Type B pancreatic cell (in vitro differentiated cells): ENCODE results near the gene VGLL2. TPM values are rescaled to one million over a fixed set of nuclear protein-coding genes. Genes with fewer than 3 reads are reported as not detected.
A peak's percentile ranks its signal among the peaks of the same experiment; 100 is the strongest.

Source experiments
- DNase-seq: peaks from one replicate; pipeline ENCODE4 v3.0.0; 2021; ENCODE audit warnings: mixed read lengths; ENCODE audit not compliant: unreplicated experiment; ENCODE audit errors: extremely low spot score
- H3K27ac Mint-ChIP-seq: 2 replicates; pipeline ENCODE4 v1.8.0; 2021; ENCODE audit warnings: mild to moderate bottlenecking, mixed read lengths
- H3K27me3 Mint-ChIP-seq: 2 replicates; pipeline ENCODE4 v1.8.0; 2021; ENCODE audit warnings: mixed read lengths
- H3K36me3 Mint-ChIP-seq: 2 replicates; pipeline ENCODE4 v1.8.0; 2021; ENCODE audit warnings: mixed read lengths
- H3K4me1 Mint-ChIP-seq: one replicate; pipeline ENCODE4 v1.8.0; 2021; ENCODE audit warnings: mixed read lengths; ENCODE audit not compliant: unreplicated experiment
- H3K4me3 Mint-ChIP-seq: 2 replicates; pipeline ENCODE4 v1.8.0; 2021; ENCODE audit warnings: mild to moderate bottlenecking, mixed read lengths
- H3K9me3 Mint-ChIP-seq: 2 replicates; pipeline ENCODE4 v1.8.0; 2021; ENCODE audit warnings: mixed read lengths
- total RNA-seq: library from RNA; stranded (reverse); gene quantifications from 2 replicates; pipeline ENCODE4 v1.2.1, GENCODE V29; 2021; ENCODE audit warnings: low replicate concordance
- TF ChIP-seq, protein P1 (sequence below): fragments of 200-600 bp; sonication (generic); conservative IDR thresholded peaks from 2 replicates; pipeline ENCODE4 v1.5.0; 2021; ENCODE audit warnings: antibody characterized with exemption, mild to moderate bottlenecking

VGLL2 gene
- total RNA-seq, 1 donor from 2014 or later = 3.0 TPM

DNA sequence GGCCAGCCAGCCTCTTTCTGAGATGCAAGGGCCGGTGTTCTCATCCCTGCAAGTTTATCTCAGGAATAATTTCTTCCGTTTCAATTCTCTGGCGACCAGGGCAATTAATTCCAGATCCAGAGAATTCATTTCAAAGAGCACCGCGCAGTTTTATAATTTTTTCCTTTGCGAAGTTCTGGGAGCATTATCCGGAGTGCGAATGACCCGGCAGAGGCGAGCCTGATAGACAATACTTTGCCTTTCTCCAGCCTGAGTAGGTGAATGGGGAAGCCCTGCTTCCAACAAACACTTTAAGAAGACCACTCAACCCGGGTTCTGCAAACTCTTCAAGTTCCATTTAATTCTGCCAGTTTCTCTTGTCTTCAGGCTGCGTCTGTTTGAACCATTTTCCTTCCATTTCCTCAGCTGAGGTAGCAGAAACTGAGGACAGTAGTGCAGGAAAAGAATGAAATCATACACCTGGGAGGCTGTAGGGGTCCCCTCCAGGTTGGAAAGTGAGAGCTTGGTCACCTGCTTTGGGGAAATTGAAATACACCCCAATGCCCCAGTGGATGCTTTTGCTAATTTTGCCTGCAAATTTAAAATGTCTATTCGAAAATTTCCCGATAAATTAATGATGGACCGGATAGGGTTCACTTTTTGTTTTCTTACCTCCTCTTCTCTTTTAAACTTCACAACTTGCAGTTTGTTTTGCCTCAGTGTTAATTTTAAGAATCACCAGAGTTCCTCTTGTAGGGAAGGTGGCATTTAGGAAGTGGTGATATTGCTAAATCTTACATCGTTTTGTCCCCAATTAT lies 1.1 kb downstream of the VGLL2 start:
- H3K4me1 Mint-ChIP-seq = peaks cover 4% of the 10 kb centered on the region
- no peaks in the 10 kb centered on the region for H3K9me3 Mint-ChIP-seq
- H3K4me3 Mint-ChIP-seq = peak overlapping the region; percentile 83
- peaks cover 95% of the 10 kb centered on the region for H3K27me3 Mint-ChIP-seq
- no peak for DNase-seq
- no peak overlapping the region for H3K27ac Mint-ChIP-seq
- TF ChIP-seq, protein P1, sequence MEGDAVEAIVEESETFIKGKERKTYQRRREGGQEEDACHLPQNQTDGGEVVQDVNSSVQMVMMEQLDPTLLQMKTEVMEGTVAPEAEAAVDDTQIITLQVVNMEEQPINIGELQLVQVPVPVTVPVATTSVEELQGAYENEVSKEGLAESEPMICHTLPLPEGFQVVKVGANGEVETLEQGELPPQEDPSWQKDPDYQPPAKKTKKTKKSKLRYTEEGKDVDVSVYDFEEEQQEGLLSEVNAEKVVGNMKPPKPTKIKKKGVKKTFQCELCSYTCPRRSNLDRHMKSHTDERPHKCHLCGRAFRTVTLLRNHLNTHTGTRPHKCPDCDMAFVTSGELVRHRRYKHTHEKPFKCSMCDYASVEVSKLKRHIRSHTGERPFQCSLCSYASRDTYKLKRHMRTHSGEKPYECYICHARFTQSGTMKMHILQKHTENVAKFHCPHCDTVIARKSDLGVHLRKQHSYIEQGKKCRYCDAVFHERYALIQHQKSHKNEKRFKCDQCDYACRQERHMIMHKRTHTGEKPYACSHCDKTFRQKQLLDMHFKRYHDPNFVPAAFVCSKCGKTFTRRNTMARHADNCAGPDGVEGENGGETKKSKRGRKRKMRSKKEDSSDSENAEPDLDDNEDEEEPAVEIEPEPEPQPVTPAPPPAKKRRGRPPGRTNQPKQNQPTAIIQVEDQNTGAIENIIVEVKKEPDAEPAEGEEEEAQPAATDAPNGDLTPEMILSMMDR = no peak
- no peaks in the 10 kb centered on the region for H3K36me3 Mint-ChIP-seq

DNA sequence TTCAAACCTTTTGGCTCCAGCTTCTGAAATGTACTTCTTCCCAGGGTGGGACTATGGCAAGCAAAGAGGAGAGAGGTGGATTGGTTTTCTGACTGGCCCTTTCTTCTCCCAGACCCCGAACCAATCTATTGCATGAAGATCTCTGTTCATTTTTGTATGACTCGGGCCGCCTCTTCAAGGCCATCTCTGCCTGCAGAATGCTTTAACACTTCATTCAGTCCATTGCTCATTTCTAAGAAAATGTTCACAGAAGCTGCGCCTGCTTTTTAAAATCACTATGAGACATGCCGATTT lies 1.6 kb downstream of the VGLL2 start:
- no peak for DNase-seq
- no peak overlapping the region for H3K27ac Mint-ChIP-seq
- H3K4me3 Mint-ChIP-seq = peak overlapping the region; percentile 83
- peaks cover 96% of the 10 kb centered on the region for H3K27me3 Mint-ChIP-seq
- no peaks in the 10 kb centered on the region for H3K36me3 Mint-ChIP-seq
- peaks cover 4% of the 10 kb centered on the region for H3K4me1 Mint-ChIP-seq
- no peaks in the 10 kb centered on the region for H3K9me3 Mint-ChIP-seq
- TF ChIP-seq, protein P1 = no peak

GRCh38 chr6:117267766-117268534 lies 2.6 kb downstream of the VGLL2 start:
- Mint-ChIP-seq H3K36me3 (no peaks in the 10 kb centered on the region), H3K27ac (no peak overlapping the region), H3K9me3 (no peaks in the 10 kb centered on the region), H3K4me3 (peak overlapping the region; percentile 52), H3K27me3 (peaks cover 96% of the 10 kb centered on the region), H3K4me1 (peaks cover 4% of the 10 kb centered on the region)
- no peak for DNase-seq
- TF ChIP-seq, protein P1 = peak; percentile 44

DNA sequence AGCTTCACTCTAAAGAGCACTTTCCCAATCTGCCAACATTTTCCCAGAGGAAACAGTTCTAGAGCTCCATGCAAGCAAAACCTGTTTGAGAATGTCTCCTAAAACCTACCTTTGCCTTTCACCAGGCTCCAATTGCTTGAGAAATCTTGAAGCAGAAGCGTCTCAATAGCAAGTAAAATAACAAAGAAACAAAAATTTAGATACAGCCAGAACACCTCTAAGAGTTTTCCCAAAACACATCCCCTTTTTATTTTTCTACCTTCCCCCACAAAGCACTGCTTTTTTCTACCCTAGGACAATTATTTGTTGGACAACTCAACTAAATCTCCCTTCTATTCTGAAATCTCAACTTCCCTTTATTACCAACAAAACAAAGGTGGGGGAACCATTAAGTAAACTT lies 3.6 kb downstream of the VGLL2 start:
- Mint-ChIP-seq H3K4me1 (peaks cover 4% of the 10 kb centered on the region), H3K9me3 (no peaks in the 10 kb centered on the region), H3K4me3 (peak overlapping the region; percentile 46), H3K27ac (no peak overlapping the region), H3K36me3 (no peaks in the 10 kb centered on the region), H3K27me3 (peaks cover 97% of the 10 kb centered on the region)
- TF ChIP-seq, protein P1 = no peak
- DNase-seq = no peak

- Mint-ChIP-seq H3K36me3 (no peaks in the 10 kb centered on the region), H3K27me3 (peaks cover 97% of the 10 kb centered on the region), H3K4me3 (peak overlapping the region; percentile 80), H3K27ac (no peak overlapping the region), H3K9me3 (no peaks in the 10 kb centered on the region), H3K4me1 (peaks cover 4% of the 10 kb centered on the region)
- TF ChIP-seq, protein P1 = no peak
- DNase-seq = no peak
Observed at GRCh38 chr6:117269638-117270054, 4.3 kb downstream of the VGLL2 start.
